KMS-11 (cell line): ENCODE data around the gene ARSK.

Source experiments
- H2AFZ ChIP-seq: fragments of 200-600 bp; sonication (generic); 2 replicates; pipeline ENCODE4 v1.6.1; 2016; ENCODE audit warnings: antibody characterized with exemption, mixed run types, low read depth
- H3K27ac ChIP-seq: fragments of 200-600 bp; sonication (generic); 2 replicates; pipeline ENCODE4 v1.6.1; 2016; ENCODE audit warnings: mild to moderate bottlenecking, mixed run types
- H3K27me3 ChIP-seq: fragments of 200-600 bp; sonication (generic); 2 replicates; pipeline ENCODE4 v1.6.1; 2017; ENCODE audit warnings: mild to moderate bottlenecking, low read depth, mixed run types, moderate library complexity; ENCODE audit not compliant: insufficient read depth
- H3K36me3 ChIP-seq: fragments of 200-600 bp; sonication (generic); 2 replicates; pipeline ENCODE4 v1.6.1; 2017; ENCODE audit warnings: mild to moderate bottlenecking, mixed run types; ENCODE audit not compliant: insufficient read depth
- H3K4me1 ChIP-seq: fragments of 200-600 bp; sonication (generic); 2 replicates; pipeline ENCODE4 v1.6.1; 2016; ENCODE audit warnings: mild to moderate bottlenecking, low read depth, mixed run types; ENCODE audit not compliant: poor library complexity, severe bottlenecking
- H3K4me2 ChIP-seq: fragments of 200-600 bp; sonication (generic); 2 replicates; pipeline ENCODE4 v1.7.0; 2016; ENCODE audit warnings: mild to moderate bottlenecking, mixed run types
- H3K4me3 ChIP-seq: fragments of 200-600 bp; sonication (generic); IDR thresholded peaks from 2 replicates; pipeline ENCODE4 v1.6.1; 2017; ENCODE audit warnings: low read depth, low read length, mixed read lengths; ENCODE audit not compliant: insufficient read depth
- H3K79me2 ChIP-seq: fragments of 200-600 bp; sonication (generic); 2 replicates; pipeline ENCODE4 v1.6.1; 2016; ENCODE audit warnings: low read depth, mixed run types; ENCODE audit not compliant: insufficient read depth
- H3K9ac ChIP-seq: fragments of 200-600 bp; sonication (generic); 2 replicates; pipeline ENCODE4 v1.6.1; 2016; ENCODE audit warnings: mild to moderate bottlenecking, mixed run types
- H4K20me1 ChIP-seq: fragments of 200-600 bp; sonication (generic); 2 replicates; pipeline ENCODE4 v1.6.1; 2016; ENCODE audit warnings: mild to moderate bottlenecking, mixed run types; ENCODE audit not compliant: insufficient read depth
- TF ChIP-seq, protein P1 (sequence below): fragments of 200-600 bp; sonication (generic); conservative IDR thresholded peaks from 2 replicates; pipeline ENCODE4 v1.6.1; 2017; ENCODE audit warnings: low read depth, mild to moderate bottlenecking, antibody characterized with exemption, low read length, moderate library complexity, mixed read lengths

Gene ARSK

DNA sequence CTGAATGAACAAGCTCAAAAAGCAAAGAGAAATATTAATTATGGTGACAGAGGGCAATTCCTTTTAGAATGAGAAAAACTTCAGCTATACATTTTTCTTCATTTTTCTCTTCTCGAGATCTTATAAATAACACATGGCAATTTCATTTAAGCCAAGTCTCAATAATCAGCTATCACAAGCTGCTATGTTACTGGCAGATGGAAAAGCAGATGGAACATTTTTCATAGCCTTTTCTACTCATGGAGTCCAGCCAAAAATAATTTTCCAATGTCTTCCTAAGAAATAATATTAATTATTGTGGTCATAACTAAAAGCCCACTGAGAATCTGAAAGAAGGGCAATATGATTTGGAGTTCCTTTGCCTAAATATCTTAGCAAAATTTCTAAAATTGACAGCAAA is 35.8 kb upstream of the ARSK start:
- Histone ChIP-seq H3K9ac (no peak overlapping the region), H3K79me2 (no peaks in the 10 kb centered on the region), H3K27me3 (no peaks in the 10 kb centered on the region), H4K20me1 (no peaks in the 10 kb centered on the region), H2AFZ (no peak overlapping the region), H3K27ac (no peak overlapping the region), H3K4me3 (no peak overlapping the region), H3K4me2 (no peak overlapping the region), H3K36me3 (no peaks in the 10 kb centered on the region; the same call in 1 of the 2 replicates), H3K4me1 (no peaks in the 10 kb centered on the region)
- TF ChIP-seq, protein P1, sequence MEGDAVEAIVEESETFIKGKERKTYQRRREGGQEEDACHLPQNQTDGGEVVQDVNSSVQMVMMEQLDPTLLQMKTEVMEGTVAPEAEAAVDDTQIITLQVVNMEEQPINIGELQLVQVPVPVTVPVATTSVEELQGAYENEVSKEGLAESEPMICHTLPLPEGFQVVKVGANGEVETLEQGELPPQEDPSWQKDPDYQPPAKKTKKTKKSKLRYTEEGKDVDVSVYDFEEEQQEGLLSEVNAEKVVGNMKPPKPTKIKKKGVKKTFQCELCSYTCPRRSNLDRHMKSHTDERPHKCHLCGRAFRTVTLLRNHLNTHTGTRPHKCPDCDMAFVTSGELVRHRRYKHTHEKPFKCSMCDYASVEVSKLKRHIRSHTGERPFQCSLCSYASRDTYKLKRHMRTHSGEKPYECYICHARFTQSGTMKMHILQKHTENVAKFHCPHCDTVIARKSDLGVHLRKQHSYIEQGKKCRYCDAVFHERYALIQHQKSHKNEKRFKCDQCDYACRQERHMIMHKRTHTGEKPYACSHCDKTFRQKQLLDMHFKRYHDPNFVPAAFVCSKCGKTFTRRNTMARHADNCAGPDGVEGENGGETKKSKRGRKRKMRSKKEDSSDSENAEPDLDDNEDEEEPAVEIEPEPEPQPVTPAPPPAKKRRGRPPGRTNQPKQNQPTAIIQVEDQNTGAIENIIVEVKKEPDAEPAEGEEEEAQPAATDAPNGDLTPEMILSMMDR, result no peak

DNA sequence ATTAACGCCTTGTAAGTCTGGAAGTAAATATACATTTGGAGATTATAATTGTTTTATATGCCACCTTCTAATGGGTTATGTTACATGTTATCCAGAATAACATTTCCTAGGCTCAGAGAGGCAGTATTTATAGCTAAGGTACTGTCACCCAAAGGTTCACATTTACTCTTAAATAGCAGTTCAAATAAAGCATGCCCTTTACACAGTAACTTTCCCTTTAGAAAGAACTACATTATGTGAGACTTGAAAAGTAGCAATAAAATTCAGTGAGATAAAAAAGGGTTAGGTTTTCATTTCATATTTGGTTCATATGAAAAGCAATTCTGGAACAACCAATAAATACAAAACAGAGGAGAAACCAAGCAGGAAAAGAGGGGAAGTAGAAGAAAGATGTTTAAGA is 35.2 kb upstream of the ARSK start:
- H3K27me3 ChIP-seq, result no peaks in the 10 kb centered on the region
- H3K27ac ChIP-seq, result no peak overlapping the region
- no peaks in the 10 kb centered on the region for H3K4me1 ChIP-seq
- no peak overlapping the region for H2AFZ ChIP-seq
- H3K9ac ChIP-seq, result no peak overlapping the region
- H3K36me3 ChIP-seq, result no peaks in the 10 kb centered on the region; the same call in 1 of the 2 replicates
- no peaks in the 10 kb centered on the region for H3K79me2 ChIP-seq
- no peak overlapping the region for H3K4me2 ChIP-seq
- TF ChIP-seq, protein P1, result no peak
- no peak overlapping the region for H3K4me3 ChIP-seq
- no peaks in the 10 kb centered on the region for H4K20me1 ChIP-seq

DNA sequence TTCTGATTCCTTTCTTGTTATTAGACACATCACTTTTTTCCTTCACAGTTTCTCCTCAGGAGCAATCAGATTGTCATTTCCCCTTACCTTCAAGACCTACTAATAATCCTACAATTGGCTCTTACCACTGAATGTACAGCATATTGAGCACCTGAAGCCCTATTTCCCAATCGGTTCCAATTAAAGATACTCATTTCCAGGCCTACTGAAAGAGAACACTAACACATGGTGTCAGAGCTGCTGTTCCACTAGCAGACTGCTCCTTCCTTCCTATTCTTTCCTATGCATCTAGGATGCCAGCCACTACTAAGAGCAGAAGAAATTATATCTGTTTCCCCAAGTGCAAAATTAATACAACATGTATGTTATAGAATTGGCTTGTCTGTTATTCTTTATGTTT is 34.7 kb upstream of the ARSK start:
- Histone ChIP-seq H3K4me2 (no peak overlapping the region), H3K27ac (no peak overlapping the region), H3K79me2 (no peaks in the 10 kb centered on the region), H3K27me3 (no peaks in the 10 kb centered on the region), H2AFZ (no peak overlapping the region), H4K20me1 (no peaks in the 10 kb centered on the region), H3K9ac (no peak overlapping the region), H3K4me3 (no peak overlapping the region), H3K4me1 (no peaks in the 10 kb centered on the region), H3K36me3 (no peaks in the 10 kb centered on the region; the same call in 1 of the 2 replicates)
- TF ChIP-seq, protein P1, result no peak

DNA sequence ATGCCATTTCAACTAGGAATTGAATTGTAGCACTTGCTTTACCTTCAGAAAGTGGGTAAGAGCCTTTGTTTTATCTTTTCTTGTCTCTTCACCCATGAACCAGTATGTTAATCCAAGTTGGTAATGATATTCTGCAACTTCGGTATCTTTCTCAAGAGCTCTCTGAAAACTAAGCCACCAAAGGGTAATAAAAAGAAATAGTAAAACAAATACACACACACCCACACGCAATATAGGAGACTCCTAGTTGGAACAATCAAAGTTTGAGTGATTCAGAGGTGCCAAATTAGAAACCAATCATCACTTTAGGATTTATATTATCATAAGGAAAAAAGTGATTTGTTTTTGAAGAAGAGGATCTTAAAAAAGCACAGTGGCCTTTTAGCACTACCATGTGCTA is 30.5 kb upstream of the ARSK start:
- H3K27ac ChIP-seq, result no peak overlapping the region
- no peaks in the 10 kb centered on the region for H3K36me3 ChIP-seq
- H2AFZ ChIP-seq, result no peak overlapping the region
- H3K4me2 ChIP-seq, result no peak overlapping the region
- H3K27me3 ChIP-seq, result no peaks in the 10 kb centered on the region
- no peaks in the 10 kb centered on the region for H3K4me1 ChIP-seq
- no peak overlapping the region for H3K9ac ChIP-seq
- no peaks in the 10 kb centered on the region for H3K79me2 ChIP-seq
- no peaks in the 10 kb centered on the region for H4K20me1 ChIP-seq
- H3K4me3 ChIP-seq, result no peak overlapping the region
- TF ChIP-seq, protein P1, result no peak
